HG03108 (cell line): ENCODE measurements around the gene FBXW7.

Experiments
- ATAC-seq: cut with Tn5 transposase; IDR thresholded peaks from one replicate; pipeline ENCODE4 v1.9.1; 2021; ENCODE audit warnings: moderate library complexity; ENCODE audit not compliant: unreplicated experiment

Gene FBXW7

GRCh38 chr4:152380919-152381318, 155.0 kb downstream of the FBXW7 start:
- ATAC-seq: no peak

- ATAC-seq: no peak
Measured at GRCh38 chr4:152380185-152380584, 155.7 kb downstream of the FBXW7 start.

GRCh38 chr4:152374606-152375285, 161.1 kb downstream of the FBXW7 start:
- ATAC-seq: no peak

GRCh38 chr4:152374153-152374552, 161.7 kb downstream of the FBXW7 start:
- no peak for ATAC-seq

- no peak for ATAC-seq
Measured at GRCh38 chr4:152372444-152372843, 163.4 kb downstream of the FBXW7 start.

GRCh38 chr4:152369902-152370295, 166.0 kb downstream of the FBXW7 start:
- ATAC-seq: no peak

GRCh38 chr4:152369203-152369901, 166.5 kb downstream of the FBXW7 start:
- ATAC-seq: no peak

GRCh38 chr4:152368001-152368400, 167.9 kb downstream of the FBXW7 start:
- ATAC-seq: no peak

- no peak for ATAC-seq
Measured at GRCh38 chr4:152364883-152365282, 171.0 kb downstream of the FBXW7 start.

- no peak for ATAC-seq
Measured at GRCh38 chr4:152364383-152364782, 171.5 kb downstream of the FBXW7 start.

GRCh38 chr4:152363904-152364303, 172.0 kb downstream of the FBXW7 start:
- ATAC-seq: no peak

- no peak for ATAC-seq
Measured at GRCh38 chr4:152363086-152363485, 172.8 kb downstream of the FBXW7 start.

- no peak for ATAC-seq
Measured at GRCh38 chr4:152360045-152360410, 175.9 kb downstream of the FBXW7 start.

GRCh38 chr4:152359208-152360044, 176.5 kb downstream of the FBXW7 start:
- ATAC-seq: no peak

GRCh38 chr4:152357206-152357605, 178.7 kb downstream of the FBXW7 start:
- ATAC-seq: no peak

- no peak for ATAC-seq
Measured at GRCh38 chr4:152356428-152357034, 179.4 kb downstream of the FBXW7 start.

GRCh38 chr4:152352622-152353116, 183.2 kb downstream of the FBXW7 start:
- peak; percentile 80 for ATAC-seq

- ATAC-seq: no peak
Measured at GRCh38 chr4:152352215-152352614, 183.7 kb downstream of the FBXW7 start.

- no peak for ATAC-seq
Measured at GRCh38 chr4:152351080-152351479, 184.8 kb downstream of the FBXW7 start.

GRCh38 chr4:152348670-152349069, 187.2 kb downstream of the FBXW7 start:
- no peak for ATAC-seq

- no peak for ATAC-seq
Measured at GRCh38 chr4:152346979-152347378, 188.9 kb downstream of the FBXW7 start.
